NCI-H82 (cell line): ENCODE data around the gene GRM5.
"Not testable (repeated sequence)": the region's sequence is repeated elsewhere in the genome, so short reads cannot be mapped to it uniquely, and the experiment has no call there.

Experiments used
- DNase-seq: peaks from one replicate; lab custom pipeline; 2025; lab: John Stamatoyannopoulos, UW

GRM5 gene

GRCh38 chr11:88494848-88495247 lies 570.9 kb downstream of the GRM5 start:
- peak; percentile 6 for DNase-seq

DNA sequence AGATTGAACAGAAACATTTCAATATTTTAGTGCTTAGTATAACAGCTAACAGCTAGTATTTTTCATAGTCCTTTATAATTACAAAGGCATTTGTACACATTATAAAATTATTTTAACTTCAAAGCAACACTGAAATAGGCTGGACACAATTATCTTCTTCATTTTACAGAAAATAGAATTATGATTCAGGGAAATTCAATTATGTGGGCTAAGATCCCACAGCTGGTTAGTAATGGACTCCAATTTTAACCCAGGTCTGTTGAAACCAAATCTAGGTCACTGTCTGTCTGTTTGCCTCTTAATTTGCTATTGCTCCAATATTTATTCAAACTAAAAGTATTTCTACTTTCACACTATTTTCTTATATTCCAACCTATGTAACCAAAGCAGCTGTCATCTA lies 574.1 kb downstream of the GRM5 start:
- no peak for DNase-seq

DNA sequence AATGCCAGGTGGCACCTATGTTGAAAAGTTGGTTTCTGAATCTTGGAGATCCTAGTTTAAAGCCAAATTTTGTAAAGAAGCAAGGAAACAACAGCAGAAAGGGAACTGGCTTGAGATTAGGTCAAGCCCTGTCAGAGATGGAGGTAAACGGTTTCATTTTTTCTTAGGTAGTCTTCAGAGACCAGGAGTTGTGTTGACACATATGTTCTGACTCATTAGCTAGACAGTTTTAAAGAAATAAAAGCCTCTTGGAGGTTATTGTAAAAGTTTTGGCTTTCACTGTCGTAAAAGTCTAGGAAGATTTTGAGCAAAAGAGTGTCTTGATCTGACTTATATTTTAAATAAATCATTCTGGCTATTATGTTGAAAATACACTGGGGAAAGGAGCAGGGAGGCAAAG lies 576.8 kb downstream of the GRM5 start:
- DNase-seq = no peak

DNA sequence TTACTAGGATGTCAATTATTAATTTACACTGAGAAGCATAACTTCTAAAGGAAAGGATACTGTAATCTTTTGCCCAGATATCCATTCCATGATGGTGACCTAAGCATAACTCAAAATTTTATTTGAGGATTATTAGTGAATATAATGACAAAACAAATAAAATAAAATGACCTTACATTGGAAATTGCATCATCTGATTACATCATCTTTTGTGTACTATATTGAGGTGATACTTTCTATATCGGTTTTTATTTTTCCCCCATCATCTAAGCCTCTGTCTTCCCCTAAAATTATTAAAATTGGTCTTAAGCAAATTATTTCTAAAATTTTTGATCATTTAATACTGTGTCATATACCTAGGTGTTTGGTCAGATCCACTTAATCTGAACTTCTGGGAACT lies 578.1 kb downstream of the GRM5 start:
- no peak for DNase-seq

- DNase-seq = peak; percentile 61
These were observed 580.7 kb downstream of the GRM5 start for GRCh38 chr11:88484873-88485621.

DNA sequence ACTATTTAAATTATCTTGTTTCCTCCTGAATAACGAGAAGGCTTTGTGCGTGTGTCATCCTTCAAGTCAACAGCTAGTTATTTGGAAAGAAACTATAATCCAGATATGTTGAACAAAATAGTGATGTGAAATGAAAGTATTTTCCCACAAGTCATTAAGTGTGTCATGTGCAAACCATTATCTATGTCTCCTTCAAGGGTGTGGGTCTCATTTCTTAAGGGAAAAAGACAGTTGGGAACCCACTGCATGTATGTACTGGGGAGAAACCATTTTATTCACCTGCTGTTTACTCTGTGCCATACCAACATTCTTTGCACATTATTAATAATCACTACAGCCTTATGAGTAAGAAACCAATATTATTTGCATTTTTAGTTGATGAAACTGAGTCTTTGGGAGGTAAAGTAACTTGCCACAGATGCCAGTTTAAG lies 582.9 kb downstream of the GRM5 start:
- DNase-seq = no peak

- DNase-seq = no peak
These were observed 585.6 kb downstream of the GRM5 start for GRCh38 chr11:88480223-88480622.

DNA sequence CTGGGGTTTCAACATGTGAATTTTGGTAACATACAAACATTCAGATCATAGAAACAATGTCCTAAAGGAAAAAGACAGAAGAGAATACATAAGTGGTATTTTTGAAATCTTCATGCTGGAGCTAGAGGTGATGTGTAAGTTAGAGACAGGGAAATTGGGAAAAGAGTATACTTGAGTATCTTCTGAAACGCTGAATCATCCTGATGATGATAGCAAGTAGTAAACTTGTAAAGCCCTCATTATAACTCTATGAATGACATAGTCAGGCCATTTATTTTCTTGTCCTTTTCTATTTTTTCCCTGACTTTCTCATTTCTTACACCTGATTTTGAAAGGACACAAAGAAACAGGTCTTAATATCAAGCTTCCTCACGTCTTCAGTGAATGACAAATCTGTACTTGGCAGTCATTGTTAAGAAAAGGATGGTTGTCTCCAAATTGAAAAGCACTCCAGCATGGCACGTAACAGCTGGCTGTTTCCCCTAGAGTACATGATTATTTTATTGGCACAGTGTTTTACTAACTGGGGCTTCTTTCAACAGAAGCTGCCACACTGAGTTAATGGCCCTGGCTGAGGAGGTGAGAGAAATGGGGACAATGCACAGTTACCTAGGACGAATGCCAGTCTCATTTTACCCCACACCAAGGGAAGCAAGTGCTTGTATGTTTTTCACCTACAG lies 587.5 kb downstream of the GRM5 start:
- no peak for DNase-seq

DNA sequence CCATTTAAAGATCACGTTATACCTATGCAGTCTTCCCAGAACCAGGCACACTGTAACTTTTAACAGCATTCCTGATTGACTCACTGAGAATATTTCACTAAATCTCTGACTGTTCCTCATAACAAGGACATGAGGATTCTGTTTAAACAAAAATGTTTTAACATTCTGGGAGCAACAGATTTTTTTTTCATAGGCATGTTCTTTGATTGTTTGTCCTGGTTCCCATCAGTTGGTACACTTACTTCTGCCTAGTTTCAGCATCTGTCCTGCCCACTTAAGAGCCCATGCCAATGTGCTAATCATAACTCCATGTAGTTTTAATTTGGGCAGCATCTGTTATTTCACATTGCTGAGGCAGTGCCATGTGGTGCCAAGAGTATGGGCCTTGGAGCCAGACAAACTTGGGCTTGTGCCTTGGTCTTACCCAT lies 589.8 kb downstream of the GRM5 start:
- DNase-seq = no peak

- no peak for DNase-seq
These were observed 591.1 kb downstream of the GRM5 start for GRCh38 chr11:88474655-88475054.

DNA sequence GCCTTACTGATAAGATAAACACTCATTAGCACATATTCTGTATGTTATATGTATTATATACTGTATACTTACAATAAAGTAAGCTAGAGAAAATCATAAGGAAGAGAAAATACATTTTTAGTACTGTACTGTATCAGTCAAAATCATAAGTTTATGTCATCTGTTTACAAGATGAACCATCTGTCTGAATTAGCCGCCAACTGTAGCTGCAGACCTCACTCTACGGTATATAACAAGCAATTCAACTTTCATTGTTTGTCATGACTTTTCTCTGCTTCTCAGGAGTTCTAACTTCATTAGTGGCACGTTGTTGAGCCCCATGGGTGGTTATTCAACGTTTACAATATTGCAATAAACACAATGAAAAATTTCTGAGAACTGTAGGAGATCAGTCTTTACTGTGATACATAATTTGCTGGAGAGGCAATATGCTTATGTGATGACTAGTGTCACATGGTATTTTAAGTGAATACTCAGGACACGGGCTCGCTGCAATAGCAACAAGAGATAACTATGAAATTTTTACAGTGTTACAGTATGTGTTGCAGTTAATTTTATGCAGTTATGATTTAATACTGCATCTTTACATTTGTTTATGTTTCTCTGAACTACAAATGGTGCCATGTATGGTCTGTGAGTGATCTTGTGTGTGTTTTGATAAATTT lies 596.1 kb downstream of the GRM5 start:
- no peak for DNase-seq

DNA sequence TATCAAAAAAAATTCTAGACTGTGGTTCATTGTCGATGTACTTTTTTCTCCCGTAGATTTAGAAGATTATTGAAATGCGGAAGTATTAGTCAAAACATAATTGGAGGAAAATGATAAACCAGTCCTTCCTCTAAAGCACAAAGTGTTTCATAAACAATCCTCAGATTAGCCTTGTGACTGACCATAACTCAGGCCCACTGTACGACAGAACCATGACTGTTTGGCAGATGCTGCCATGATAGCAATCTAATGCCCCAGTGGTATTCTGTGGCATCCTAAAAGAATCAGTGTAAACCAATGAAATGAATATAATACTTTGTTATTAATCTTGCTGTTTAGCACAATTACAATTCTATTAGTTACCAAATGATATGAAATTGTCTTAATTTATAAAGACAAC lies 601.3 kb downstream of the GRM5 start:
- DNase-seq = no peak

- not testable (repeated sequence) for DNase-seq
These were observed 602.5 kb downstream of the GRM5 start for GRCh38 chr11:88463301-88463700.

GRCh38 chr11:88458047-88458446 lies 607.7 kb downstream of the GRM5 start:
- not testable (repeated sequence) for DNase-seq

DNA sequence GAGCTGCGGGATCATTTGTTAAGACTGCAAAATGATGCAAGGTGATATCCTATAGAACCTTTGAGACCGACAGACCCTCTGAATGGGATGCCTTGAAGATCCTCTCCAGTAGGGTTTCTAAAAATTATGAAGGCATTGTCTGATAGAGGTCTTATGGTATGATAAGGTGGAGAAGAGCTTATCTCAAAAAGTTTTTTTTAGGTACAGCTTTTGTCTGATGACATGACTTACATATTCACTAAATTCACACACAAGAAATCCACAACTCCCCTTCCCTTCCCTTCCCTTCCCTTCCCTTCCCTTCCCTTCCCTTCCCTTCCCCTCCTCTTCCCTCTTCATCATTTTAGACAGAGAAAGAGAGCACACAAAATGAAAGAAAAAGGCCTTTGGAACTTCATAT lies 609.8 kb downstream of the GRM5 start:
- no peak for DNase-seq

- no peak for DNase-seq
These were observed 610.9 kb downstream of the GRM5 start for GRCh38 chr11:88454881-88455280.
